Measurements from ENCODE around the gene LMBRD2. TPM values are rescaled to one million over a fixed set of nuclear protein-coding genes. Genes with fewer than 3 reads are reported as not detected.
"Not testable (repeated sequence)": the region's sequence is repeated elsewhere in the genome, so short reads cannot be mapped to it uniquely, and the experiment has no call there.

LMBRD2 gene
- 10 to 100 TPM in 9 of 10 donors, 1 to 10 TPM in 1; 8.9 to 15.9 (median 12.3) TPM for polyA plus RNA-seq (ENCODE audit: insufficient read length in 10 of 10)
- long read RNA-seq, donor 1, full-length matches to known transcripts: 2 of 2 reads
- long read RNA-seq, donor 1, partial matches to known transcripts: 0 of 2 reads
- long read RNA-seq, donor 1, other reads (novel, unspliced or antisense): 0 of 2 reads
- long read RNA-seq, donor 2, full-length matches to known transcripts: 1 of 1 reads
- long read RNA-seq, donor 2, partial matches to known transcripts: 0 of 1 reads
- long read RNA-seq, donor 2, other reads (novel, unspliced or antisense): 0 of 1 reads
- long read RNA-seq, donor 3: 0 reads
- long read RNA-seq, donor 4: 0 reads
- long read RNA-seq, donor 5: 0 reads
- long read RNA-seq, donor 6, full-length matches to known transcripts: 1 of 12 reads
- long read RNA-seq, donor 6, partial matches to known transcripts: 0 of 12 reads
- long read RNA-seq, donor 6, other reads (novel, unspliced or antisense): 11 of 12 reads
- long read RNA-seq, donor 7: 0 reads
- long read RNA-seq, donor 8: 0 reads
- long read RNA-seq, donor 9, full-length matches to known transcripts: 1 of 1 reads
- long read RNA-seq, donor 9, partial matches to known transcripts: 0 of 1 reads
- long read RNA-seq, donor 9, other reads (novel, unspliced or antisense): 0 of 1 reads

GRCh38 chr5:36151434-36152323, at the start of gene LMBRD2, which contains the start of gene SKP2:
Gene LMBRD2, minus strand, starts transcription at chr5:36151887. Its CDS starts 8,538 bp downstream, at chr5:36143349.
Gene SKP2, plus strand, starts transcription at chr5:36152111. Its CDS starts 152 bp downstream, at chr5:36152263.
- DNase-seq: peak; percentile 99 to 100 (median 99)

- no peak for DNase-seq
Observed at GRCh38 chr5:36200513-36200912, 48.8 kb upstream of the LMBRD2 start.

GRCh38 chr5:36199620-36200019, 47.9 kb upstream of the LMBRD2 start:
- DNase-seq: no peak

- not testable (repeated sequence) for DNase-seq
Observed at GRCh38 chr5:36198783-36199182, 47.1 kb upstream of the LMBRD2 start.

- DNase-seq: no peak
Observed at GRCh38 chr5:36198281-36198680, 46.6 kb upstream of the LMBRD2 start.

- DNase-seq: no peak
Observed at GRCh38 chr5:36193746-36194145, 42.1 kb upstream of the LMBRD2 start.

GRCh38 chr5:36184408-36184807, 32.7 kb upstream of the LMBRD2 start:
- DNase-seq: not testable (repeated sequence)

GRCh38 chr5:36181774-36182173, 30.1 kb upstream of the LMBRD2 start:
- DNase-seq: no peak

GRCh38 chr5:36180556-36181350, 29.1 kb upstream of the LMBRD2 start:
- DNase-seq: no peak

- DNase-seq: no peak
Observed at GRCh38 chr5:36179950-36180349, 28.3 kb upstream of the LMBRD2 start.

- DNase-seq: no peak
Observed at GRCh38 chr5:36178524-36178890, 26.8 kb upstream of the LMBRD2 start.

- DNase-seq: peak in 1 of 3 donors; percentile 50
Observed at GRCh38 chr5:36177715-36178523, 26.2 kb upstream of the LMBRD2 start.

- DNase-seq: no peak
Observed at GRCh38 chr5:36177154-36177553, 25.5 kb upstream of the LMBRD2 start.

- no peak for DNase-seq
Observed at GRCh38 chr5:36175043-36175442, 23.4 kb upstream of the LMBRD2 start.

- no peak for DNase-seq
Observed at GRCh38 chr5:36174119-36174518, 22.4 kb upstream of the LMBRD2 start.

GRCh38 chr5:36173426-36173825, 21.7 kb upstream of the LMBRD2 start:
- no peak for DNase-seq

- DNase-seq: no peak
Observed at GRCh38 chr5:36172599-36172998, 20.9 kb upstream of the LMBRD2 start.

GRCh38 chr5:36170832-36171424, 19.2 kb upstream of the LMBRD2 start:
- no peak for DNase-seq

GRCh38 chr5:36168737-36169136, 17.1 kb upstream of the LMBRD2 start:
- no peak for DNase-seq

- DNase-seq: no peak
Observed at GRCh38 chr5:36164461-36164860, 12.8 kb upstream of the LMBRD2 start.

Measured in muscle of back (tissue), 13 donors.